Progenitor cell of endocrine pancreas (in vitro differentiated cells): ENCODE measurements around the gene SSH3. TPM values are rescaled to one million over a fixed set of nuclear protein-coding genes. Genes with fewer than 3 reads are reported as not detected.

Experiments used
- DNase-seq: peaks from one replicate; pipeline ENCODE4 v3.0.0; 2021; ENCODE audit warnings: low spot score; ENCODE audit not compliant: unreplicated experiment
- H3K27ac Mint-ChIP-seq: 2 replicates; pipeline ENCODE4 v1.8.0; 2021; ENCODE audit warnings: mild to moderate bottlenecking, moderate library complexity, mixed read lengths
- H3K27me3 Mint-ChIP-seq: 2 replicates; pipeline ENCODE4 v1.8.0; 2021; ENCODE audit warnings: mixed read lengths
- H3K36me3 Mint-ChIP-seq: 2 replicates; pipeline ENCODE4 v1.8.0; 2022; ENCODE audit warnings: mixed read lengths; ENCODE audit not compliant: insufficient read depth
- H3K4me1 Mint-ChIP-seq: 2 replicates; pipeline ENCODE4 v1.8.0; 2021; ENCODE audit warnings: low read depth, mixed read lengths
- H3K4me3 Mint-ChIP-seq: 2 replicates; pipeline ENCODE4 v1.8.0; 2021; ENCODE audit warnings: low read depth, mild to moderate bottlenecking, moderate library complexity, mixed read lengths
- H3K9me3 Mint-ChIP-seq: 2 replicates; pipeline ENCODE4 v1.8.0; 2021; ENCODE audit warnings: low read depth, mixed read lengths
- CTCF ChIP-seq: fragments of 200-600 bp; sonication (generic); IDR thresholded peaks from one replicate; pipeline ENCODE4 v1.5.0; 2021; ENCODE audit warnings: antibody characterized with exemption, mild to moderate bottlenecking; ENCODE audit not compliant: unreplicated experiment
- total RNA-seq: library from RNA; stranded (reverse); gene quantifications from 2 replicates; pipeline ENCODE4 v1.2.1, GENCODE V29; 2021

SSH3 gene
- total RNA-seq, 1 donor from 2014 or later: 48.9 TPM

GRCh38 chr11:67265633-67266448 lies 37.5 kb upstream of the SSH3 start:
- Mint-ChIP-seq H3K4me1 (peaks cover 25% of the 10 kb centered on the region), H3K27ac (no peak overlapping the region), H3K9me3 (no peaks in the 10 kb centered on the region), H3K4me3 (peak overlapping the region; percentile 79), H3K36me3 (peaks cover 1% of the 10 kb centered on the region), H3K27me3 (peaks cover 24% of the 10 kb centered on the region)
- peak; percentile 74 for TF ChIP-seq CTCF
- DNase-seq: peak; percentile 83

- no peak for DNase-seq
- Mint-ChIP-seq H3K4me1 (peaks cover 24% of the 10 kb centered on the region), H3K4me3 (peak within 1 kb of the TSS; percentile 91)
These were observed 36.7 kb upstream of the SSH3 start, which contains the start of gene GRK2 for GRCh38 chr11:67266449-67267187. Gene GRK2, plus strand, starts transcription at chr11:67266473. Its CDS starts 227 bp downstream, at chr11:67266700.

GRCh38 chr11:67267188-67268080 lies 35.9 kb upstream of the SSH3 start:
- Mint-ChIP-seq H3K9me3 (no peaks in the 10 kb centered on the region), H3K4me1 (peaks cover 24% of the 10 kb centered on the region), H3K36me3 (peaks cover 1% of the 10 kb centered on the region), H3K27ac (peak overlapping the region; percentile 84), H3K4me3 (peak overlapping the region; percentile 91), H3K27me3 (peaks cover 14% of the 10 kb centered on the region)
- no peak for DNase-seq
- no peak for TF ChIP-seq CTCF

More at GRCh38 chr11:67266449-67267187, 36.7 kb upstream of the SSH3 start, which contains the start of gene GRK2:
- peaks cover 1% of the 10 kb centered on the region for H3K36me3 Mint-ChIP-seq
- H3K27me3 Mint-ChIP-seq: peaks cover 20% of the 10 kb centered on the region
- TF ChIP-seq CTCF: no peak
- no peaks in the 10 kb centered on the region for H3K9me3 Mint-ChIP-seq
- peak within 1 kb of the TSS; percentile 84 for H3K27ac Mint-ChIP-seq

- peak overlapping the region; percentile 91 for H3K4me3 Mint-ChIP-seq
- peaks cover 17% of the 10 kb centered on the region for H3K4me1 Mint-ChIP-seq
- TF ChIP-seq CTCF: no peak
- H3K27ac Mint-ChIP-seq: no peak overlapping the region
- peaks cover 7% of the 10 kb centered on the region for H3K27me3 Mint-ChIP-seq
- no peak for DNase-seq
- peaks cover 1% of the 10 kb centered on the region for H3K36me3 Mint-ChIP-seq
- H3K9me3 Mint-ChIP-seq: no peaks in the 10 kb centered on the region
These were observed 35.0 kb upstream of the SSH3 start for GRCh38 chr11:67268081-67268961.
